ENCODE measurements around the gene AHCYL2.

AHCYL2 gene

GRCh38 chr7:129265328-129265727, 40.5 kb downstream of the AHCYL2 start:
- Histone ChIP-seq H3K4me3 (ENCODE audit: low read length, poor library complexity, severe bottlenecking) (no peak overlapping the region), H3K79me2 (ENCODE audit: insufficient read depth, low read length) (no peaks in the 10 kb centered on the region), H3K36me3 (ENCODE audit: insufficient read depth, low read length) (no peaks in the 10 kb centered on the region), H3K27me3 (ENCODE audit: insufficient read depth, low read length, poor library complexity, severe bottlenecking) (no peaks in the 10 kb centered on the region), H4K20me1 (ENCODE audit: insufficient read depth, low read length, poor library complexity, severe bottlenecking) (no peaks in the 10 kb centered on the region), H3K9me2 (replicated peaks; ENCODE audit: low read depth, low read length) (no peaks in the 10 kb centered on the region), H2AFZ (ENCODE audit: low read length) (no peak overlapping the region), H3K9ac (ENCODE audit: low read depth, low read length, poor library complexity, severe bottlenecking) (no peak overlapping the region), H3K9me3 (ENCODE audit: insufficient read depth, low read depth, low read length) (no peaks in the 10 kb centered on the region), H3K4me1 (ENCODE audit: insufficient read depth, low read length, poor library complexity, severe bottlenecking) (peaks cover 15% of the 10 kb centered on the region), H3F3A (ENCODE audit: low read depth) (no peaks in the 10 kb centered on the region), H3K4me2 (ENCODE audit: low read depth, low read length, poor library complexity, severe bottlenecking) (no peak overlapping the region)
- TF ChIP-seq CTCF (conservative IDR thresholded peaks at IDR 0.05; ENCODE audit: low read length) (no peak), EZH2phosphoT487 (IDR thresholded peaks at IDR 0.05; ENCODE audit: borderline replicate concordance) (no peak)

GRCh38 chr7:129266181-129266580, 41.4 kb downstream of the AHCYL2 start:
- Histone ChIP-seq H3K36me3 (ENCODE audit: insufficient read depth, low read length) (no peaks in the 10 kb centered on the region), H4K20me1 (ENCODE audit: insufficient read depth, low read length, poor library complexity, severe bottlenecking) (no peaks in the 10 kb centered on the region), H3K79me2 (ENCODE audit: insufficient read depth, low read length) (no peaks in the 10 kb centered on the region), H2AFZ (ENCODE audit: low read length) (no peak overlapping the region), H3K4me1 (ENCODE audit: insufficient read depth, low read length, poor library complexity, severe bottlenecking) (peaks cover 15% of the 10 kb centered on the region), H3K9me2 (replicated peaks; ENCODE audit: low read depth, low read length) (no peaks in the 10 kb centered on the region), H3K9ac (ENCODE audit: low read depth, low read length, poor library complexity, severe bottlenecking) (no peak overlapping the region), H3K4me3 (ENCODE audit: low read length, poor library complexity, severe bottlenecking) (no peak overlapping the region), H3F3A (ENCODE audit: low read depth) (no peaks in the 10 kb centered on the region), H3K27me3 (ENCODE audit: insufficient read depth, low read length, poor library complexity, severe bottlenecking) (no peaks in the 10 kb centered on the region), H3K9me3 (ENCODE audit: insufficient read depth, low read depth, low read length) (no peaks in the 10 kb centered on the region), H3K4me2 (ENCODE audit: low read depth, low read length, poor library complexity, severe bottlenecking) (no peak overlapping the region)
- no peak for TF ChIP-seq CTCF (conservative IDR thresholded peaks at IDR 0.05; ENCODE audit: low read length)
- TF ChIP-seq EZH2phosphoT487 (IDR thresholded peaks at IDR 0.05; ENCODE audit: borderline replicate concordance): no peak

GRCh38 chr7:129270077-129270476, 45.2 kb downstream of the AHCYL2 start:
- H3K36me3 ChIP-seq (ENCODE audit: insufficient read depth, low read length): no peaks in the 10 kb centered on the region; the same call in 1 of the 2 replicates
- no peaks in the 10 kb centered on the region for H3K79me2 ChIP-seq (ENCODE audit: insufficient read depth, low read length)
- H3K27me3 ChIP-seq (ENCODE audit: insufficient read depth, low read length, poor library complexity, severe bottlenecking): no peaks in the 10 kb centered on the region
- no peaks in the 10 kb centered on the region for H4K20me1 ChIP-seq (ENCODE audit: insufficient read depth, low read length, poor library complexity, severe bottlenecking)
- no peak overlapping the region for H3K4me2 ChIP-seq (ENCODE audit: low read depth, low read length, poor library complexity, severe bottlenecking)
- H3K4me1 ChIP-seq (ENCODE audit: insufficient read depth, low read length, poor library complexity, severe bottlenecking): no peaks in the 10 kb centered on the region
- H3K4me3 ChIP-seq (ENCODE audit: low read length, poor library complexity, severe bottlenecking): no peak overlapping the region
- H3K9me3 ChIP-seq (ENCODE audit: insufficient read depth, low read depth, low read length): no peaks in the 10 kb centered on the region; the same call in 1 of the 2 replicates
- no peak overlapping the region for H3K9ac ChIP-seq (ENCODE audit: low read depth, low read length, poor library complexity, severe bottlenecking)
- TF ChIP-seq CTCF (conservative IDR thresholded peaks at IDR 0.05; ENCODE audit: low read length) (no peak), EZH2phosphoT487 (IDR thresholded peaks at IDR 0.05; ENCODE audit: borderline replicate concordance) (no peak)
- H2AFZ ChIP-seq (ENCODE audit: low read length): no peak overlapping the region
- no peaks in the 10 kb centered on the region for H3F3A ChIP-seq (ENCODE audit: low read depth)
- H3K9me2 ChIP-seq (replicated peaks; ENCODE audit: low read depth, low read length): no peaks in the 10 kb centered on the region

All from Loucy (cell line).